Measurements from ENCODE around the gene PRSS8. TPM values are rescaled to one million over a fixed set of nuclear protein-coding genes. Genes with fewer than 3 reads are reported as not detected.
"Not testable (repeated sequence)": the region's sequence is repeated elsewhere in the genome, so short reads cannot be mapped to it uniquely, and the experiment has no call there.

Gene PRSS8
- total and polyA plus RNA-seq, 2 donors (not counting 3 experiments of a cell fraction or from before 2014, with no cell fraction given): 0.12 TPM; not detected in 1

DNA sequence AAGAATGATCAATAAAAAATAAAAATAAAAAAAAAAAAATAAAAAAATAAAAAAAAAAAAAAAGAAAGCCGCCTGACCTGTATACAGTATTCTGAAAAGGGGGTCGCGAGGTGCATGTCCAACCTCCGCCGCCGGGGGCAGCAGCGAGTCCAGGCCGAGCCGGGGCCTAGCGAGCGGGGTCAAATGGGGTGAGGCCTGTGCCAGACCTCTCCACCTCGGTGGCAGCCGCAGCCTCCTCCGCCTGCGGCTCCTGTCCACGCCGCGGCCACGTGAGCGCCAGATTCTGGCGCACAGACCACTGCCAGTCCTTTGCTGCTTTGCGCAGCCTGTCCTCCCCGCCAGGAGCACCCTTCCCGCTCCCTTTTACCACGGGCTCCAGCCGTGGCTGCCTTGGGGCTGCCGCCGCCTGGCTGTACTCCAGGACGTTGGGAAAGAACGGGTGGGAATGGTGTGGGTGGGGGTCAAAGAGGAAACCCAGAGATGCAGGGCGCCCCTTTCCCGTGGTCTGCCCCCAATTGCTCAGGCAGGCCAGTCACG, 29.8 kb downstream of the PRSS8 start:
- Histone ChIP-seq H3K9me1 (replicated peaks; ENCODE audit: control insufficient read depth, extremely low read depth, insufficient read depth, low read length) (no peaks in the 10 kb centered on the region), H3K9ac (replicated peaks; ENCODE audit: extremely low read depth, insufficient read depth, low read length) (no peak overlapping the region), H3K4me3 (replicated peaks in 1 of 3; ENCODE audit: insufficient read depth in 1 of 3, low read depth in 1 of 3, low read length in 3 of 3) (no peak overlapping the region), H3K79me2 (ENCODE audit: control insufficient read depth, insufficient read depth, low read length) (peaks cover 11% of the 10 kb centered on the region), H3K27me3 (ENCODE audit: control insufficient read depth in 2 of 2, insufficient read depth in 2 of 2, low read length in 2 of 2) (no peaks in the 10 kb centered on the region), H3K4me2 (ENCODE audit: insufficient read depth, low read length) (no peak overlapping the region), H2AFZ (ENCODE audit: low read depth, low read length) (peak overlapping the region; percentile 91), H3K27ac (ENCODE audit: insufficient read depth, low read depth, low read length) (no peak overlapping the region), H3K36me3 (ENCODE audit: control insufficient read depth in 2 of 2, extremely low read depth in 1 of 2, insufficient read depth in 2 of 2, low read length in 2 of 2) (peaks cover 4 to 13% of the 10 kb centered on the region in 2 experiments), H3K9me3 (replicated peaks; ENCODE audit: control insufficient read depth, insufficient read depth, low read length) (no peaks in the 10 kb centered on the region), H3K4me1 (ENCODE audit: control insufficient read depth, extremely low read depth, insufficient read depth, low read length) (peaks cover 12% of the 10 kb centered on the region), H4K20me1 (replicated peaks; ENCODE audit: control insufficient read depth, extremely low read depth, insufficient read depth, low read length) (no peaks in the 10 kb centered on the region)
- TF ChIP-seq MYC (IDR thresholded peaks at IDR 0.05; ENCODE audit: low read depth, low read length): no peak
- TF ChIP-seq, protein P1, sequence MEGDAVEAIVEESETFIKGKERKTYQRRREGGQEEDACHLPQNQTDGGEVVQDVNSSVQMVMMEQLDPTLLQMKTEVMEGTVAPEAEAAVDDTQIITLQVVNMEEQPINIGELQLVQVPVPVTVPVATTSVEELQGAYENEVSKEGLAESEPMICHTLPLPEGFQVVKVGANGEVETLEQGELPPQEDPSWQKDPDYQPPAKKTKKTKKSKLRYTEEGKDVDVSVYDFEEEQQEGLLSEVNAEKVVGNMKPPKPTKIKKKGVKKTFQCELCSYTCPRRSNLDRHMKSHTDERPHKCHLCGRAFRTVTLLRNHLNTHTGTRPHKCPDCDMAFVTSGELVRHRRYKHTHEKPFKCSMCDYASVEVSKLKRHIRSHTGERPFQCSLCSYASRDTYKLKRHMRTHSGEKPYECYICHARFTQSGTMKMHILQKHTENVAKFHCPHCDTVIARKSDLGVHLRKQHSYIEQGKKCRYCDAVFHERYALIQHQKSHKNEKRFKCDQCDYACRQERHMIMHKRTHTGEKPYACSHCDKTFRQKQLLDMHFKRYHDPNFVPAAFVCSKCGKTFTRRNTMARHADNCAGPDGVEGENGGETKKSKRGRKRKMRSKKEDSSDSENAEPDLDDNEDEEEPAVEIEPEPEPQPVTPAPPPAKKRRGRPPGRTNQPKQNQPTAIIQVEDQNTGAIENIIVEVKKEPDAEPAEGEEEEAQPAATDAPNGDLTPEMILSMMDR (IDR thresholded peaks at IDR 0.05; ENCODE audit: extremely low read depth in 1 of 2, insufficient read depth in 1 of 2, low read depth in 1 of 2, low read length in 2 of 2): peak; percentile 70 to 87
- TF ChIP-seq POLR2A (IDR thresholded peaks at IDR 0.05; ENCODE audit: low read depth, low read length): no peak
- POLR2A ChIA-PET: no interaction called here
- no TSS peak for BruUV-seq (replicated peaks)
- FAIRE-seq (peak; percentile 54), DNase-seq (ENCODE audit: low read depth, low spot score) (peak; percentile 63)
- CTCF ChIA-PET: no interaction called here
- intact Hi-C loops (cut with micrococcal nuclease) (loop anchor here (5.0 kb wide), 1 partner anchor 37 kb away; no protein-coding TSS in a partner anchor), dilution Hi-C loops (cut with MboI; ENCODE audit: extremely low pct_ligation_motif_present, low sequenced_read_pairs) (no loop called here)

DNA sequence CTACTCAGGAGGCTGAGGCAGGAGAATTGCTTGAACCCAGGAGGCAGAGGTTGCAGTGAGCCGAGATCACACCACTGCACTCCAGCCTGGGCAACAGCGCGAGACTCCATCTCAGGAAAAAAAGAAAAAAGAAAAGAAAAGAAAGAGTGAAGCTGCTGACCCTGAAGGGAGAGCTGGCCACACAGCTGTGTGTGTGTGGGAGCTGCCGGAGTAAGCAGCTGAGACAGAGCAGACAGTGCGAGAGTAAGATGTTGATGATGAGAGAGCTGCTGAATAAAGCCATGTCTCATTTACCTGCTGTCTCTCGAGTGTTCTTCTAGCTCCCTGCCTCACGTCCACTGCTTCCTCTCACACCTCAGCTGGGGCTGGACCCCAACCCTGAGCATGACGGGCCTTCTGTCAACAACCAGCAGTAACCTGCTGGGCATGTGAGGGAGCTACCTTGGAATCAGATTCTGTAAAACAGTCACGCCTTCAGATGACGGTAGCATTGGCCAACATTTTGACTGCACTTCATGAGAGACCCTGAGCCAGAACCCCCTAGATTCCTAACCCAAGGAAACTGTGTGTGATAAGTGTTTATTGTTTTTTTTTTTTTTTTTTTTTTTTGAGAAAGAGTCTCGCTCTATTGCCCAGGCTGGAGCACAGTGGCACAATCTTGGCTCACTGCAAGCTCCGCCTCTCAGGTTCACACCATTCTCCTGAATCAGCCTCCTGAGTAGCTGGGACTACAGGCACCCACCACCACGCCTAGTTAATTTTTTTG, 34.5 kb downstream of the PRSS8 start:
- H4K20me1 ChIP-seq (replicated peaks; ENCODE audit: control insufficient read depth, extremely low read depth, insufficient read depth, low read length); H3K79me2 ChIP-seq (ENCODE audit: control insufficient read depth, insufficient read depth, low read length); POLR2A ChIA-PET; FAIRE-seq; H3K4me2 ChIP-seq (ENCODE audit: insufficient read depth, low read length); H2AFZ ChIP-seq (ENCODE audit: low read depth, low read length); H3K9me3 ChIP-seq (replicated peaks; ENCODE audit: control insufficient read depth, insufficient read depth, low read length); H3K9me1 ChIP-seq (replicated peaks; ENCODE audit: control insufficient read depth, extremely low read depth, insufficient read depth, low read length); intact Hi-C loops (cut with micrococcal nuclease); H3K4me1 ChIP-seq (ENCODE audit: control insufficient read depth, extremely low read depth, insufficient read depth, low read length); dilution Hi-C loops (cut with MboI; ENCODE audit: extremely low pct_ligation_motif_present, low sequenced_read_pairs); BruUV-seq (replicated peaks); H3K27me3 ChIP-seq (ENCODE audit: control insufficient read depth in 2 of 2, insufficient read depth in 2 of 2, low read length in 2 of 2); DNase-seq (ENCODE audit: low read depth, low spot score); H3K36me3 ChIP-seq (ENCODE audit: control insufficient read depth in 2 of 2, extremely low read depth in 1 of 2, insufficient read depth in 2 of 2, low read length in 2 of 2); H3K27ac ChIP-seq (ENCODE audit: insufficient read depth, low read depth, low read length); H3K9ac ChIP-seq (replicated peaks; ENCODE audit: extremely low read depth, insufficient read depth, low read length); H3K4me3 ChIP-seq (replicated peaks in 1 of 3; ENCODE audit: insufficient read depth in 1 of 3, low read depth in 1 of 3, low read length in 3 of 3): not testable (repeated sequence)
- CTCF ChIA-PET: interaction anchor here (0.9 to 3.8 kb wide), 6 partner anchors 17 to 117 kb away, joined by 3 to 17 read pairs (median 4); partner anchors contain the start of genes HSD3B7 and KAT8

Measured in endothelial cell of umbilical vein (primary cell).